Nephron (organoid): ENCODE results near the gene DRD4.
A peak's percentile ranks its signal among the peaks of the same experiment; 100 is the strongest.

ENCODE experiments used
- H3K27ac Mint-ChIP-seq, 3 experiments: 2 replicates each; pipeline ENCODE4 v1.8.0; 2020; ENCODE audit warnings: mixed read lengths in 3 of 3, mild to moderate bottlenecking in 2 of 3, moderate library complexity in 1 of 3
- H3K27me3 Mint-ChIP-seq: 2 replicates; pipeline ENCODE4 v1.8.0; 2021; ENCODE audit warnings: low read depth, mild to moderate bottlenecking, moderate library complexity, mixed read lengths
- H3K36me3 Mint-ChIP-seq: 2 replicates; pipeline ENCODE4 v1.8.0; 2020; ENCODE audit warnings: low read depth, mixed read lengths
- H3K4me1 Mint-ChIP-seq: 2 replicates; pipeline ENCODE4 v1.8.0; 2020; ENCODE audit warnings: mixed read lengths
- H3K4me3 Mint-ChIP-seq, 3 experiments: 2 replicates each; pipeline ENCODE4 v1.8.0; 2020; ENCODE audit warnings: mild to moderate bottlenecking in 3 of 3, mixed read lengths in 3 of 3, moderate library complexity in 2 of 3
- H3K9me3 Mint-ChIP-seq: 2 replicates; pipeline ENCODE4 v1.8.0; 2020; ENCODE audit warnings: mixed read lengths
- CTCF ChIP-seq, 3 experiments: fragments of 200-600 bp; sonication (generic); IDR thresholded peaks; one replicate each; pipeline ENCODE4 v1.5.0; 2021; ENCODE audit warnings: antibody characterized with exemption in 3 of 3; ENCODE audit not compliant: unreplicated experiment in 3 of 3

Gene DRD4

GRCh38 chr11:665704-666281, 28.7 kb downstream of the DRD4 start:
- peaks cover 34% of the 10 kb centered on the region for H3K36me3 Mint-ChIP-seq
- no peak overlapping the region for H3K4me3 Mint-ChIP-seq
- H3K9me3 Mint-ChIP-seq = no peaks in the 10 kb centered on the region
- no peak for TF ChIP-seq CTCF (IDR thresholded peaks at IDR 0.05; ENCODE audit: unreplicated experiment in 3 of 3)
- H3K4me1 Mint-ChIP-seq = peaks cover 17% of the 10 kb centered on the region
- H3K27me3 Mint-ChIP-seq = no peaks in the 10 kb centered on the region
- peak overlapping the region; percentile 6 to 74 (median 22) for H3K27ac Mint-ChIP-seq

GRCh38 chr11:673866-674265, 36.8 kb downstream of the DRD4 start:
- H3K27ac Mint-ChIP-seq = no peak overlapping the region
- H3K4me3 Mint-ChIP-seq = no peak overlapping the region
- no peaks in the 10 kb centered on the region for H3K9me3 Mint-ChIP-seq
- no peaks in the 10 kb centered on the region for H3K27me3 Mint-ChIP-seq
- TF ChIP-seq CTCF (IDR thresholded peaks at IDR 0.05; ENCODE audit: unreplicated experiment in 3 of 3) = no peak
- no peaks in the 10 kb centered on the region for H3K4me1 Mint-ChIP-seq
- peaks cover 30% of the 10 kb centered on the region for H3K36me3 Mint-ChIP-seq

GRCh38 chr11:674406-674805, 37.3 kb downstream of the DRD4 start:
- no peak for TF ChIP-seq CTCF (IDR thresholded peaks at IDR 0.05; ENCODE audit: unreplicated experiment in 3 of 3)
- Mint-ChIP-seq H3K36me3 (peaks cover 32% of the 10 kb centered on the region), H3K4me1 (no peaks in the 10 kb centered on the region), H3K27ac (no peak overlapping the region), H3K9me3 (no peaks in the 10 kb centered on the region), H3K27me3 (no peaks in the 10 kb centered on the region), H3K4me3 (no peak overlapping the region)

GRCh38 chr11:678297-678696, 41.2 kb downstream of the DRD4 start:
- no peak overlapping the region for H3K4me3 Mint-ChIP-seq
- H3K9me3 Mint-ChIP-seq = no peaks in the 10 kb centered on the region
- H3K4me1 Mint-ChIP-seq = no peaks in the 10 kb centered on the region
- H3K27ac Mint-ChIP-seq = no peak overlapping the region
- H3K27me3 Mint-ChIP-seq = no peaks in the 10 kb centered on the region
- TF ChIP-seq CTCF (IDR thresholded peaks at IDR 0.05; ENCODE audit: unreplicated experiment in 3 of 3) = no peak
- peaks cover 56% of the 10 kb centered on the region for H3K36me3 Mint-ChIP-seq

GRCh38 chr11:679271-680207, 42.5 kb downstream of the DRD4 start:
- Mint-ChIP-seq H3K4me1 (no peaks in the 10 kb centered on the region), H3K36me3 (peaks cover 58% of the 10 kb centered on the region), H3K27me3 (no peaks in the 10 kb centered on the region), H3K27ac (no peak overlapping the region), H3K4me3 (no peak overlapping the region), H3K9me3 (no peaks in the 10 kb centered on the region)
- no peak for TF ChIP-seq CTCF (IDR thresholded peaks at IDR 0.05; ENCODE audit: unreplicated experiment in 3 of 3)
